Nephron progenitor cell (in vitro differentiated cells): Measurements from ENCODE around the gene EDIL3.

Source experiments
- DNase-seq: peaks from one replicate; pipeline ENCODE4 v3.0.0; 2021
- H3K27ac Mint-ChIP-seq: 2 replicates; pipeline ENCODE4 v1.8.0; 2021; ENCODE audit warnings: mild to moderate bottlenecking, moderate library complexity, mixed read lengths
- H3K27me3 Mint-ChIP-seq: 2 replicates; pipeline ENCODE4 v1.8.0; 2021; ENCODE audit warnings: mild to moderate bottlenecking, low read depth, mixed read lengths; ENCODE audit not compliant: poor library complexity
- H3K36me3 Mint-ChIP-seq: 2 replicates; pipeline ENCODE4 v1.8.0; 2021; ENCODE audit warnings: low read depth, mixed read lengths
- H3K4me1 Mint-ChIP-seq: 2 replicates; pipeline ENCODE4 v1.8.0; 2021; ENCODE audit warnings: mixed read lengths
- H3K4me3 Mint-ChIP-seq: 2 replicates; pipeline ENCODE4 v1.8.0; 2021; ENCODE audit warnings: mild to moderate bottlenecking, moderate library complexity, mixed read lengths
- H3K9me3 Mint-ChIP-seq: 2 replicates; pipeline ENCODE4 v1.8.0; 2021; ENCODE audit warnings: mild to moderate bottlenecking, moderate library complexity, mixed read lengths
- CTCF ChIP-seq: fragments of 200-600 bp; sonication (generic); IDR thresholded peaks from 2 replicates; pipeline ENCODE4 v1.5.0; 2021; ENCODE audit warnings: antibody characterized with exemption

The EDIL3 gene

GRCh38 chr5:84118551-84118950, 266.1 kb downstream of the EDIL3 start:
- H3K4me1 Mint-ChIP-seq, result peaks cover 7% of the 10 kb centered on the region
- no peak overlapping the region for H3K27ac Mint-ChIP-seq
- H3K4me3 Mint-ChIP-seq, result no peak overlapping the region
- DNase-seq, result no peak
- no peaks in the 10 kb centered on the region for H3K9me3 Mint-ChIP-seq
- TF ChIP-seq CTCF, result no peak
- H3K27me3 Mint-ChIP-seq, result no peaks in the 10 kb centered on the region
- H3K36me3 Mint-ChIP-seq, result no peaks in the 10 kb centered on the region

- Mint-ChIP-seq H3K4me3 (no peak overlapping the region), H3K27ac (peak overlapping the region; percentile 29), H3K4me1 (peaks cover 8% of the 10 kb centered on the region), H3K27me3 (no peaks in the 10 kb centered on the region), H3K36me3 (no peaks in the 10 kb centered on the region), H3K9me3 (no peaks in the 10 kb centered on the region)
- TF ChIP-seq CTCF, result no peak
- no peak for DNase-seq
These were observed 269.0 kb downstream of the EDIL3 start for GRCh38 chr5:84115727-84116126.

- H3K4me3 Mint-ChIP-seq, result no peak overlapping the region
- H3K27me3 Mint-ChIP-seq, result no peaks in the 10 kb centered on the region
- H3K27ac Mint-ChIP-seq, result no peak overlapping the region
- no peak for DNase-seq
- no peaks in the 10 kb centered on the region for H3K36me3 Mint-ChIP-seq
- TF ChIP-seq CTCF, result no peak
- H3K4me1 Mint-ChIP-seq, result peaks cover 8% of the 10 kb centered on the region
- H3K9me3 Mint-ChIP-seq, result no peaks in the 10 kb centered on the region
These were observed 271.2 kb downstream of the EDIL3 start for GRCh38 chr5:84113246-84114105.

DNA sequence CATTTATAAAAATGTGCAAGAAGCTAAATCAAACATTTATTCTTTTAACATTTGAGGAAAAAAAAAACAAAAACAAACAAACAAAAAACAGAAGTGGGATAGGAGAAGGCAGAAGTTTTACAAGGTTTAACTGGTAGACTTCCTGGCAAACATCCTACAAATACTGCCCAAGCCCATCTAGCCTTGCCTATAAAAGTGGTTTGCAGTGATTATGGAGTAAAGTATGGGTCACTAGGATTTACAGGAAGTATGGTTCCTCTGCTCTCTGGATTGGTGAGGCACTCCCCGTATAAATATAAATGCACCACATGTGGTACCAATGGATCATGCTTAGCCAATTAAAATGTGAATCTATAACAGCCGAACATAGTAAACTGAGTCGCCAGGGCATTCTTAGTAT, 291.9 kb downstream of the EDIL3 start:
- Mint-ChIP-seq H3K27me3 (no peaks in the 10 kb centered on the region), H3K27ac (no peak overlapping the region), H3K36me3 (peaks cover 22% of the 10 kb centered on the region), H3K9me3 (peaks cover 25% of the 10 kb centered on the region), H3K4me3 (no peak overlapping the region), H3K4me1 (peaks cover 19% of the 10 kb centered on the region)
- TF ChIP-seq CTCF, result no peak
- DNase-seq, result no peak

DNA sequence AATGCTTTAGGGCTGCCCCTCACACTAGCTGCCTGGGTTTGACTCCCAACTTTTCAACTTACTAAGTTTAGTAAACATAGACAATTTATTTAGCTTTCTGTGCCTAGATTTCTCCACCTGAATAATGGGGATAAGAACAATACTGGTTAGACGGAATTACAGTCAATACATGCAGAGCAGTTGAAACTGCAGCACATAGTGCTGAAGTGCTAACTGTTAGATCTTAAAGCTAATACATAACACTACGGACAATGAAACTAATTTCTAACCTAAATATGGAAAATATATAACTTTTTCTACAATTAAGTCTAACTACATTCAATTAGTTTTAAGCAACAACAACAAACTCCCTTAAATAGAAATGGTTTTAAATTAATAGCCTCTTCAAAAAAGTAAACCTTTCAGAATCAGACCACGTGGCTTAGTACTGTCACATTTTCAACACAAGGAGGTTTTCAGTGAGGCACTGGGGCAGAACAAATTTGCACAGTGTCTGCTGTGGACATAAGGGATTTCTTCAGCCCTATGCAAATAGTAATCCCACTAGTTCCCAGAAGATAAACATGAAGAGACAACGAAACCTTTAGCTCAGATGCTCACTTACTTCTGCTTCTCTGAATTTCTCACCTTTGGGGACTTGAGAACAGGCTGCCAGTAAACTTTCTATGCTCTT, 293.4 kb downstream of the EDIL3 start:
- DNase-seq, result no peak
- no peaks in the 10 kb centered on the region for H3K27me3 Mint-ChIP-seq
- peaks cover 19% of the 10 kb centered on the region for H3K4me1 Mint-ChIP-seq
- TF ChIP-seq CTCF, result no peak
- no peak overlapping the region for H3K4me3 Mint-ChIP-seq
- H3K9me3 Mint-ChIP-seq, result peaks cover 15% of the 10 kb centered on the region
- H3K36me3 Mint-ChIP-seq, result peaks cover 17% of the 10 kb centered on the region
- H3K27ac Mint-ChIP-seq, result peak overlapping the region; percentile 18
